ENCODE results near the gene CHST8. TPM values are rescaled to one million over a fixed set of nuclear protein-coding genes. Genes with fewer than 3 reads are reported as not detected.

The CHST8 gene
- total RNA-seq, 1 donor from 2014 or later = 14.0 TPM

DNA sequence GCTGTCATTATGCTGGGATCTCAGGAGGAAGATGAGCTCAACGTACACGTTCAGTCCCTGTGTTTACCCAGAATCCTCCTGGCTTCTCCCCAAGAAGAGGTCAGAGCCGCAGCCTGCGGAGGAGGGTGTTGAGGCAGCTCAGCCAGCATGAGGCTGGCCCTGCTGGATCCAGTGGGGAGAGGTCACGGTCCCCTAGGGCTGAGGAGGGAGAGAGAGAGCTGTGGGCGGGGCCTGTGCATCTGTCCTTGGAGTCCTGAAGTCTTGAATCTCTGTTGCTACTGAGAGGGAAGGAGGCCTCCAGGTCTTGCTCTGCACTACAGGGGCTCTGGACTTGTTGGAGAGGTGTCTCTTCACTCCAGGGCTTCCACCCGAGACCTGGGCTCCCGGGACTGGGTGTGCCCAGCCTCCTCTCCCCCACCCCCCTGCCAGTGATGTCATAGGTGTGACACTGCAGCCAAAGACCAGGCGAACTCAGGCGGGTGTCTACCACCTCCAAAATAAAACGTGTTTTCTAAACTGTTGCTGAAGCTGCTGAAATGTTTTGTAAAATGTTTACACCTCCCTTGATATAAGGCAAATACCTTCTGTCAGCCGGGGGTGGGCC is 97.0 kb downstream of the CHST8 start:
- DNase-seq = no peak

GRCh38 chr19:33719366-33720154 is 97.8 kb downstream of the CHST8 start:
- no peak for DNase-seq

DNA sequence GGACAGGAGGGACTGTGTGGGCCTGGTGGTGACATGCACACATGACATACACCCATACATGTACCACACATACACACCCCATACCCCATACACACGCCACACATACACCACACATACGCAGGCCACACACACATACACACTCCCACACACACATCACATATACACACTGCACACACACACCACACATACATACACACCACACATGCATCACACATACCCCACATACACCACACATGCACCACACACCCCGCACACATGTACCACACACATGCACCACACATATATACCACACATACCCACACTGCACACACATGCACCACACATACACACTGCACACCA is 98.4 kb downstream of the CHST8 start:
- no peak for DNase-seq

- no peak for DNase-seq
Observed at GRCh38 chr19:33720691-33721682, 99.2 kb downstream of the CHST8 start.

DNA sequence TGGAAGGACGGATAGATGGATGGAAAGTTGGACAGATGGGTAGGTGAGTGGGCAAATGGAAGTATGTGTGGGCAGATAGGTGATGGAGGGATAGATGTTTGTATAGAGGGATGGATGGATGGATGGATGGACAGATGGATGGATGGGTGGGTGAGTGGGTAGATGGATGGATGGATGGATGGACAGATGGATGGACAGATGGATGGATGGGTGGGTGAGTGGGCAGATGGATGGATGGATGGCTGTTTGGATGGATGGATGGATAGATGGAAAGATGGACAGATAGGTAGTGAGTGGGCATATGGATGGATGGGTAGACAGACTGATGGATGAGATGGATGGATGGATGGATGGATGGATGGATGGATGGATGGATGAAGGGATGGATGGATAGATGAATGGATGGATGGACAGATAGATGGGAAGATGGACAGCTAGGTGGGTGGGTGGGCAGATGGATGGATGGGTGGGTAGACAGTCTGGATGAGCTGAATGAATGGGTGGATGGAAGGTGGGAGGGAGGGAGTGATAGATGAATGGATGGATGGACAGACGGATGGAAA is 100.1 kb downstream of the CHST8 start:
- DNase-seq = no peak

DNA sequence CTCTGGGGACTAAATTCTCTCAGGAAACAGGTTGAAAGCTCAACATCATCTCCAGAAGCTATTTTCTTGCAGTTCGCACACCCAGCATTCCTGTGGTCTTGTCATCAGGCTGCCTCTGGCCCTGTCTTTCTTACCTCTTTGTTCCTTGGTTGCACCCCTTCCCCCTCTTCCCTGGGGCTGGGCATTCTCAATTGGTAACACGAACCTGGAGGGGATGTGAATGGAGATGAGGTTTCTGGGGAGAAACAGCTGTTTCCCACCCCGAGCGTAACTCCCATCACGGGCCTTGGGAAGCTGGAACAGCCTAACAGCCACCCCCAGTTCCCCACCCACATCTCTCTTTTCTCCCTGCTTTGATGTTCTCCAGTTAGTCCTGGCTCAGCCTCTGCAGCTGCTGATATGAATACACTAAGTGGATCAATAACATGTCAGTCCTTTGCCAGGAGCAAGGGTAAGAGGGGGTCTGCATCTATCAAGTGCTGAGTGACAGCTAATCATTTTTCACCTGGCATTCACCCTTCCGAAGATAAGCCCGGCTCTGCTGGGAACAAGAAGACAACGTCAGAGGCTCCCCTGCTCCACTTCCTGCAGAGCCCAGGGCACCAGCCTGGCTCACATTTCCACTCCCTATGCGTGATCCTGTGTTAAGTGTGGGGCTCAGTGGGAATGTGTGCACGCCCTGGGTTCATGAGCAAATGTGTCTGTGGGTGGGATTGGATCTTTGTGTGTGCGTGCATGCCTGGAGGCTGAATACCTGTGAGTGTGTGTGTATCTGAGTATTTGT is 100.9 kb downstream of the CHST8 start:
- DNase-seq = no peak

DNA sequence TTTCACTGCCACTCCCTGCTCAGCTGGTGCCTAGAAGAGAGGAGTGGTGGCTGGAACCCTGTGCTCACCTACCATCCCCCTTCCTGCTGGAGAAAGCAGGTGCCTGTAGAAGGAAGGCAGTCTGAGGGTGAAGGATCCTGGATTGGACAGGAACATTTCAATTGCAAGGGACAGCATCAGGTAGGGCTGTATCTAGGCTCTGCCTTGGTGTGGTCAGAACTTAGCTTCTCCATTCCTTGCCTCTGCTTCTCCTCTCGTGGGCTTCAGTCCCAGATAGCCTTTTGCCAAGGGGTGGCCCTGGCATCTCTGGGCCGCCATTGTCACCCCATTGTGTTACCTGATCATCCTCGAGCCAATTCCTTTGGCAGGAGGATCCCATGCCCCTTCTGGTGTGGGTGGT is 101.8 kb downstream of the CHST8 start:
- no peak for DNase-seq

DNA sequence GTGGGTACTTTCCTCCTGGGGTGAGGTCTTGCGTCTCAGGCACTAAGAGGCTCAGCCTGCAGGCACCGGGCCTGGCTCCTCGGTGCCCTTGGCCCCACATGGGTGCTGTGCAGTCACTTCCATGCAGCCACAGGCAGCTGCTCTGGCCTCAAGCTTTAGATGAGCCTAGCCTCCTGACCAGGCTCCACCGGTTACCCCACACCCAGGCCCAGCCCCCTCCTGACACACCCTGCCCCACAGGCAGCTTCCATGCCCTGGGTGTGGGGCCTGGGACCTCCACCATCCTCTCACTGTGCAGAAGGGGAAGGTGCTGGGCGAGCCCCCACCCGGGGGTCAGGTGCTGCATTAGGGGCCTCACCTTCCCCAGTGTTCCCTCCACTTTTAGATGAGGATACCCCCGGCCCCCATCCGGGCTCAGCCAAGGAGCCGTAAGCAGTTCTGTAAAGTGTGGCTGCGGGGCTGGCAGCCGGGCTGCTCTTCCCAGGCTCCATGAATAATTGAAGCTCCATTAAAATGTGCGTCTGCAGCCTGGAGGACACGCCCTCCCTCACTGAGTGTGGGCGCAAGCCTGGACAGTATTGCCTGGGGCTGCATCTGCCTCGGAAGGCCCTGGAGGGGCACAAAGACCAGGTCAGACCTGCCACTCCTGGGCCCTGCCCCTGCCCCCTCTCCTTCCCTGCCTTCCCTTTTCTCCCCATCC is 102.4 kb downstream of the CHST8 start:
- no peak for DNase-seq

GRCh38 chr19:33724721-33725060 is 102.9 kb downstream of the CHST8 start:
- no peak for DNase-seq

- DNase-seq = no peak
Observed at GRCh38 chr19:33725567-33725966, 103.8 kb downstream of the CHST8 start.

DNA sequence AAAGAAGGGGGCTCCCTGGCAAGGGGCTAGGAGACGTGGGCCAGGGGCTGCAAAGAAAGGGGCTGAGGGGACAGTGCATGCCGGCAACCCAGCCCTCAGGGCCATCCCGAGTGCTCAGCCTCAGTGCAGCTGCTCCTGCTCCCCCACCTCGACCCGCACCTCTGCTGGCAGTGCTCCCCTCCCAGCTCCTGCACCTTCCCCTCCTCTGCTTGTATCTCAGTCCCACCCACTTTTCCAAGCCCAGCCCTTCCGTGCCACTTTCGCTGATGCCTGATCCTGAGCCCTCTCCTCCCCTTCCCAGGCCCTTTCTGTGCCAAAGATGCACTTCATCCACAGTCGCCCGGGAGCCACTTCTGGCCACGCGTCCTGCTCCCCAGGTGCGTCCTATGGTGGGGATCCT is 105.0 kb downstream of the CHST8 start:
- DNase-seq = no peak

GRCh38 chr19:33727331-33727998 is 105.7 kb downstream of the CHST8 start:
- no peak for DNase-seq

DNA sequence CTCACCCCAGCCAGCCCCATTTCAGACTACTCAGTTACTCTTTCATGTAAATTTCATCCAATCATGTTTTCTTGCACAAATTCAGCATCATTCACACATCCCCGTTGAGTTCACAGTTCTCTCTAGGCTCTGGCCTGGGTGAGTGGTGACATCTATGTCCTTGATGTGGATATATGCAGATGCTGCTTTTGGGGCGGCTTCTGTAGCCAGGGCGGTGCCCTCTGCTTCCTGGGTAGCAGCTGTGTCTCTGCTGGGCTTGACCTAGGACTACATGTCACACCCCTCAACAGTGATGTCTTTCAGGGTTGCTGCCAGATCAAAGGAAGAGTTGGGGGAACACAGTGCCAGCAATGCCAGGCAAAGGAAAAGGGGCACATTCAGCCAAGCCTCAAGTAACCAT is 106.4 kb downstream of the CHST8 start:
- no peak for DNase-seq

GRCh38 chr19:33730858-33731607 is 109.3 kb downstream of the CHST8 start:
- DNase-seq = no peak

GRCh38 chr19:33731881-33732280 is 110.1 kb downstream of the CHST8 start:
- no peak for DNase-seq

DNA sequence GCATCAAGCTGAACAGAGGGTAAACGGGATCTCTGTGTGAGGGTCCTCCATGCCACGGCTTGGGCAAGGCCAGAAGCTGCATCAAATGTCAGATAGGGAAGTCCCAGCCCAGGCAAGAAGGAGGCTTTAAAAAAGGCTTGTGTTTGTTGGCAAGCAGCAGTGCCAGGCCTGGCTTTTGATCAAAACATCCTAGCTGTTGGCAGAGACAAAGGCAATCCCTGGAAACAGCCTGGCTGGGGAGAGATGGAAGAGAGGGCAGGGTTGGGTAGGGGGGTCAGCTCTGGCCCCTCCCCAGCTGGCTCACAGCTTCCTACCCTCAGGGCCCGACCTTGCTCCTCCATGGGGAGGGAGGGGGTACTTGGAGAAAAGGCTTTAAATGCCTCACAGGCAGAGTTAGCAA is 113.2 kb downstream of the CHST8 start:
- DNase-seq = no peak

DNA sequence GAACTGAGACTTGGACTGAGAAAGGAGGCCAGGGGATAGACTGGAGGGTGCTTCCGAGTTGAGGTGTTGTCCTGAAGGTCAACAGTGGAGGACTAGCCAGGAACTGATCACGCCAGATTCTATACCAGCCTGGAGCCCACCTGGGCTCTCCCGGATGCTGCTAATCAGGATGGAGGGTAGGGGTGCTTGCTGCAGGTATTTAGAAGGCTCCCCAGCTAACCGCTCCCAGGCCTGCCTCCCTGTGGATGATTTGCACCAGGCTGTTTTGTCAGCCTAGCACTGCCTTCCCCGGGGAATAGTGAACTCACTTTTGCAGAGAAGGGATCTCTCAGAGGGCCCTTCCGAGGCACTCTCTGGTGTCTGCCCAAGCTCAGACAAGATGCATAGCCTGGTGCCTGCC is 114.4 kb downstream of the CHST8 start:
- DNase-seq = no peak

DNA sequence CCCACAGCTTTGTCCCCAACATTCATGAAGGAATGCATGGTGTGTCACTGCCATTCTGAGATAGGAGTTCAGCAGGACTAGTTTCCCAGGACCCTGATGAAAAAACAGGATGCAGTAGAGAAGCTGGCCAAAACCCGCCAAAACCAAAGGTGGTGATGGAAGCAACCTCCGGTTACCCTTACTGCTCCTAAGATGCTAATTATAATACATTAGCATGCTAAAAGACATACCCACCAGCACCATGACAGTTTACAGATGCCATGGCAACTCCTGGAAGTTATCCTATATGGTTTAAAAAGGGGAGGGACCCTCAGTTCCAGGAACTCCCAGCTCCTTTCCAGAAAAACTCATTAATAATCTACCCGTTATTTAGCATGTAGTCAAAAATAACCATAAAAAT is 115.0 kb downstream of the CHST8 start:
- DNase-seq = no peak

GRCh38 chr19:33737681-33738371 is 116.1 kb downstream of the CHST8 start:
- no peak for DNase-seq
